Loucy (cell line): ENCODE data around the gene BMAL1.

Experiments
- CTCF ChIP-seq: fragments of 200-600 bp; sonication (generic); conservative IDR thresholded peaks from 2 replicates; pipeline ENCODE4 v1.5.1; 2014; ENCODE audit warnings: mild to moderate bottlenecking, antibody characterized with exemption, low read length
- EZH2phosphoT487 ChIP-seq: fragments of 200-600 bp; IDR thresholded peaks from 2 replicates; pipeline ENCODE4 v1.6.1; 2018; ENCODE audit warnings: antibody characterized with exemption, mild to moderate bottlenecking, moderate library complexity, borderline replicate concordance

GRCh38 chr11:13268791-13269190 lies 8.8 kb upstream of the BMAL1 start:
- no peak for TF ChIP-seq CTCF
- TF ChIP-seq EZH2phosphoT487, result no peak
